RPMI8226 (cell line): ENCODE results near the gene CFI.

Experiments
- DNase-seq: peaks from one replicate; pipeline ENCODE4 v3.0.0-alpha.2; 2015

Gene CFI

GRCh38 chr4:109729718-109730618 lies 71.8 kb downstream of the CFI start, which contains the start of gene PLA2G12A:
Gene PLA2G12A, minus strand, starts transcription at chr4:109730070. Its CDS starts 261 bp downstream, at chr4:109729809.
- peak; percentile 85 for DNase-seq

GRCh38 chr4:109729117-109729717 lies 72.6 kb downstream of the CFI start:
- DNase-seq: no peak

- DNase-seq: no peak
Measured at GRCh38 chr4:109728385-109728784, 73.4 kb downstream of the CFI start.

- no peak for DNase-seq
Measured at GRCh38 chr4:109723110-109723509, 78.7 kb downstream of the CFI start.

GRCh38 chr4:109722357-109722756 lies 79.4 kb downstream of the CFI start:
- no peak for DNase-seq

- DNase-seq: no peak
Measured at GRCh38 chr4:109721033-109721432, 80.8 kb downstream of the CFI start.

GRCh38 chr4:109719604-109720003 lies 82.2 kb downstream of the CFI start:
- DNase-seq: no peak

- DNase-seq: no peak
Measured at GRCh38 chr4:109718759-109719158, 83.0 kb downstream of the CFI start.

GRCh38 chr4:109713500-109713899 lies 88.3 kb downstream of the CFI start:
- no peak for DNase-seq

- no peak for DNase-seq
Measured at GRCh38 chr4:109708990-109709389, 92.8 kb downstream of the CFI start.

GRCh38 chr4:109708435-109708834 lies 93.4 kb downstream of the CFI start:
- DNase-seq: no peak

GRCh38 chr4:109703664-109704361 lies 98.0 kb downstream of the CFI start:
- DNase-seq: no peak

GRCh38 chr4:109702950-109703663 lies 98.7 kb downstream of the CFI start, which contains the start of gene CASP6:
Gene CASP6, minus strand, starts transcription at chr4:109703445. Its CDS starts 50 bp downstream, at chr4:109703395.
- peak; percentile 74 for DNase-seq

GRCh38 chr4:109701566-109702410 lies 100.0 kb downstream of the CFI start:
- DNase-seq: peak; percentile 9

GRCh38 chr4:109699553-109700225 lies 102.1 kb downstream of the CFI start:
- no peak for DNase-seq

GRCh38 chr4:109698656-109699055 lies 103.1 kb downstream of the CFI start:
- DNase-seq: no peak

- DNase-seq: no peak
Measured at GRCh38 chr4:109691411-109691920, 110.3 kb downstream of the CFI start.
